Left forelimb (tissue), 1 donor: ENCODE results near the gene S100A9.
"Not testable (repeated sequence)": the region's sequence is repeated elsewhere in the genome, so short reads cannot be mapped to it uniquely, and the experiment has no call there.

Source experiments
- DNase-seq: peaks from one replicate; pipeline ENCODE4 v3.0.0-alpha.2; 2018; ENCODE audit warnings: low spot score

The S100A9 gene

DNA sequence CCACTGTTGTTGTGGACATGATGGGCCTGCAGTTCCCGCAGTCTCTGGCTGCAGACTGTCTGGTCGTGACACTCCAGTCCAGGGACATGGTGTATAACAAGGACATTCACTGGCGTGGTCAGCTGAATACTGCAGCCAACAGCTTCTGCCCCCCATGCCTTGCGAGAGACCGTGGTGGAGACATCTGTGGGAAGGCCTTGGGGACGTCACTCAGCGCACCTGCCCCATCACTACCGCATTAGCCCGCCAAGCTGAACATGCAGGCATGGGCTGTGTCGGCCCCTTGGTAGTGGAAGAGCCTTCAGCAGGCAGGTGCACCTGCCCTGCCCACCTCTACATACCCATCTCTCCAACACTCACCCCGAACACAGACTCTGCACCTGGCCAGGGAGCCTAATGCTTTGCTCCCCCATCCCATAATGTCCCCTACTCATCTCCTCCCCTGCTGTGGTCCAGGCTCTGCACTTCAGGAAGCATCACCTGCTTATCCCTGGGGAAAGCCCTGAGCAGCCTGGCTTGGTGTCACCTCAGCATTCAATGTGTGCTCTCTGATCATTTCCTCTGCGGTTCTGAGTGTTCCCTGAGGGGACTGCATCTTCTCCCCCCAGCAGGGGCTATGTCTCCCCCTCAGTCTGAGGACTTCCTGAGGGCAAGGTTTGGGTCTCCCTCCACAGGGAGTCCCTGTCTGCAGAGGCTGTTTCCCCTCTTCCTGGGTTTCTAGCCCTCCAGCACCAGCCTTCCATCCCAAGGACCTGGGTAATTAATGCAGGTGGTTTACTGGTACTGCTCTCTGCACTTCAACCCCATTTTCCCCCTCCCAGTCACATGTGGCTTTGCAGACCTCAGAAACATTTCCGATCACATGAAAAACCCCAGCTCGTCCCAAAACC lies 12.2 kb upstream of the S100A9 start:
- DNase-seq = no peak

GRCh38 chr1:153346077-153346723 lies 11.5 kb upstream of the S100A9 start:
- no peak for DNase-seq

- not testable (repeated sequence) for DNase-seq
Measured at GRCh38 chr1:153347049-153347448, 10.6 kb upstream of the S100A9 start.

DNA sequence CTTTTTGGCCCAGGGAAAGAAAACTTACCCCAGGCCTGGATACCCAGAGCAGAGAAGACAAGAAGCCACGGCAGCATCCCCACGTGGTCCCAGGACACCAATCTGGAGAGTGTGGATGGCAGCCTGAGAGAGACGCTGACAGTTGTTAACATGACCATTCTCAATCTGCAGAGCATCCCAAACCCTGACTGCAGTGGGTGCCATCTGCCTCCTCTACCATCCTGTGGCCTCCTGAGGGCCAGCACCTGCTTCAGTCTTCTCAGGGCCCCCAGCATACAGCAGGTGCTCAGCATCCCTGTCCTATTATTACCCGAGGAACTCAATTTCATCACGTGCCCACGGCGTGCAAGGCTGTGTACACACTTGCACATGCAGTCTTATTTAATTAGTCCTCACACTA lies 9.8 kb upstream of the S100A9 start:
- no peak for DNase-seq

DNA sequence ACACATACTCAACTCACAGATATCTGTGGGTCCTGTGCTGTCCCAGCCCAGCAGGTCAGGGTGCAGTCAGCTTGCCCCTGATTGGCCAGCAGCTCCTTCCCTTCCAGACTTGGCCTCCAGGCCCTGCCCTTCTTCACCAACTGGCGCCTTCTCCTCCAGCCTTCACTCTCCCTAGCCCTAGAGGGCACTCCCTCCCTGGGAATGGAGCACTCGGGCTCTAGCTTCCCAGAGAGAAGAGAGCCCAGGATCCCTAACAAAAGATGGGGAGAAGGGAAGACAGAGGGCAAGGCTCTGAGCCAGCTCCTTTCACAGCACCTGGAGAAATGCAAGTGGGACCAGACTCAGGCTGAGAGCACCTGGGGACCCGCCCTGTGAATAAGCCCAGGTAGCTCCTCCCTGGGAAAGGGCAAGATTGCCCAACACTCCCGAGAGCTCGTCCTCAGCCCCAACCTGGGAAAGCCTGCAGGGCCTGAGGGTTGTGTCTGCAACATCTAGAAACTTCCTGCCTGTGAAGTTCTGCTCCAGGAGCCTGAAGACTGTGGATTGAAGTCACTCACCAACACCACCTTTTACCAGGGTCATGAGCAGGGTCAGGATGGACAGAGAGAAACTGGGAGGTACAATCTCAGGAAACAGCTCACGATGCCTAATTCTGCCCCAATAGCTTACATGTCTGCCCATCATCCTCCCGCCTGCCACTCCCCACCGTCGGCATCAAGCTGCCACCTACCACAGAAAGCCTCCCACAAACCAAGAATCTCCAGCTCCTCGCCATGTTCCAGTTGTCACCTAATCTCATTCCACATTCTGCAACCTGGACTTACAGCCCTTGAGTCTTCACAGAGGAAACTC lies 8.9 kb upstream of the S100A9 start, which contains the start of gene PGLYRP4:
Gene PGLYRP4, minus strand, starts transcription at position 331 of the 852 bp plus-strand sequence. CDS start 909 bp downstream, outside the sequence.
- no peak for DNase-seq

DNA sequence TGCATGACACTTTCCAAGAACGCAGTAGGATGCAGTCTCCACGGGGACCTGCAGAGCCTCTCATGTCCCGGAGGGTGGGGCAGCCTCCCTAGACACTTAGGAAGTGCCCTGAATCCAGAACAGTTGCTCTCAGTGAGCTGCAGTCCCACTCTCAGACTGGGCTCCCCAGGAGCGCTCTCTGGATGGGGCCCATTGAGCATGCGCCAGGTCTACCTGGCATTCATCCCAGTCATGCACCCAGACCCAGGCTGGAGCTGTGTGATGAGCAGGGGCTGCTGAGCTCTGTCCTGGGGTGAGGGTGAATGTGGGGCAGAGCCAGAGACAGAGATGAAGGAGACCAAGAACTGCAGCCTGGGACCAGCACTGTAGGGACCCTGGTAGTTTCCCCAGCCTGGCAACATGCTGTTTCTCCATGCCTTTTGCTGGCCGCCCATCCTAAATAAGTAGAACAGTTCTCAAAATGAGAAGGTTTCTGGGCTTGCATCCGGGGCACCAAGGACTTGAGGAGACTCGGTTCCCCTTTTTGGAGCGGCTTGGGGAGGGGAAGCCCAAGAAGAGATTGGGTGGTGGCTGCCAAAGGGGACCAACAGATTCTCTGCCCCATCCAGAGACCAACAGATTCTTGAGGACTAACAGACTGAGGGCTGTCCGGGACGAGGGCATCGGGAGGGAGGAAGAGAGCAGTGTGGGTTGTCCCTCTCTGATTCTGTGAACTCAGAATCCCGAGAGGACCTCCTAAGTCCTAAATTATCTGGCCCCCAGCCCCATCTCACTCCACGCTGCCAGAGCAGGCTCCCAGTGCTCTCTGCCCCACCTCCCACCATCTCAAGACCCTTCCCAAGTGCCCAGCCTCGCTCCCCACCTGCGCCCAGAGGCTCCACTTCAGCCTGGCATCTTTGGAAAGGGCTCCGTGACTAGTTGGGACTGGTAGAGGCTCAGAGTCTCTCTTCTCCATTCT lies 8.0 kb upstream of the S100A9 start:
- DNase-seq = no peak

- no peak for DNase-seq
Measured at GRCh38 chr1:153350321-153350957, 7.2 kb upstream of the S100A9 start.

GRCh38 chr1:153352523-153352922 lies 5.1 kb upstream of the S100A9 start:
- DNase-seq = no peak

DNA sequence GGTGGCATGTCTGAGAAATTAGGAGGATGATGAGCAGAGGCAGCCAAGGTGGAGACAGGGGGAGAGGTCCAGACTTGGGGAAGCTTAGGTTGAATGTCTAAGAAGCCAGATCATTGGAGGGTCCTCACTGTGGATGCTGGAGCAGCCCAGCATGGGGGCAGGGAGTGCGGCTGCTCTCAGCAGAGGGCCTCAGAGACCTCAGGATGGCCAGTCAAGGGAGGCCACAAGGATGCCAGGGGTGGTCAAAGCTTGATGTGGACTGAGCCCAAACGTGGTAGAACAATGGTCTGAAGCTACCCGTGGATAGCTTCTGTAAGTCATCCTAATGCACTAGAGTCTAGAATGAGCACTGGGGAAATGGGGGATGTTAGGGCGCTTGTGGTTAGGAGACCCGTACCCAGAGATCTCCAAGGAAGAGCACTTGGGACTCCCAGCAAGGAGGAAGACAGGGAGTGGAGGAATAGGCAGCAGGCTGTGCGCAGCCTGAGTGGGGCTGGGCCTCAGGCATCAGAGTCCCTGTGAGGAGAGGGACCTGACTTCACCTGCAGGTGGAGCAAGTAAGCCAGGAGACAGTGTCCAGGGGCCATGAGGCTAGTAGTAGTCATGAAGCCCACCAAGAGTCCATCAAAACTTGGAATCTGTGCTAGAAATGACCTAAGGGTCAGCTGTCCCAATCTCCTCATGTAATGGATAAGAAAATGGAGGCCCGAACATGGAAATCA lies 4.3 kb upstream of the S100A9 start:
- DNase-seq = no peak

- no peak for DNase-seq
Measured at GRCh38 chr1:153354515-153355193, 3.0 kb upstream of the S100A9 start.

DNA sequence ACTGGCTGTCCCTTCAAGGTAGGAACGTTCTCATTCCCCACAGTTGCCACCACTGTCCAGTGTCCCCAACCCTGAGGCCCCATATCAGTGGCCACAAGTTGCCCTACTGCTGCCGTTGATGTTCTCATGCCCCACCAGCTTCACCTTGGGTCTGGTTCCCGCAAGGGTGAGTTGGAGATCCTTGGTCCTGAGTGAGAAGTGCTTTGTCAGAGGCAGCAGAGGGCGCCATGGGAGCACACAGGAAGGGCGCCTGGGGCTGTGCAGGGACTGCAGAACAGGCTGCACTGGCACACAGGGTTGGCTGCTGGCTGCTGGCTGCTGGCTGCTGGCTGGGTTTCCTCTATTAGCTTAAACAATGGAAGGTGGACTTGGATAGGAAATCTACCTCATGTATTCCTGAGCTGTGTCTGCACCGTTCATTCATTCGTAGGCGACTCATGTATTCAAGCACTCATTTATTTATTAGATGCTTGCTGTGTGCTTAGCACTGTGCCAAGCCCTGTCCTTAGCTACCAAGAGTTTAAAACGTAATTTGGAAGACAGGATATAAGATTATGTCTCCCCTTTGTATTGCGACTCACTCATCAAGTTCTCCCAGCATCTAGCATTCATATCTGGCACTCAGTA lies 2.1 kb upstream of the S100A9 start:
- DNase-seq = no peak

DNA sequence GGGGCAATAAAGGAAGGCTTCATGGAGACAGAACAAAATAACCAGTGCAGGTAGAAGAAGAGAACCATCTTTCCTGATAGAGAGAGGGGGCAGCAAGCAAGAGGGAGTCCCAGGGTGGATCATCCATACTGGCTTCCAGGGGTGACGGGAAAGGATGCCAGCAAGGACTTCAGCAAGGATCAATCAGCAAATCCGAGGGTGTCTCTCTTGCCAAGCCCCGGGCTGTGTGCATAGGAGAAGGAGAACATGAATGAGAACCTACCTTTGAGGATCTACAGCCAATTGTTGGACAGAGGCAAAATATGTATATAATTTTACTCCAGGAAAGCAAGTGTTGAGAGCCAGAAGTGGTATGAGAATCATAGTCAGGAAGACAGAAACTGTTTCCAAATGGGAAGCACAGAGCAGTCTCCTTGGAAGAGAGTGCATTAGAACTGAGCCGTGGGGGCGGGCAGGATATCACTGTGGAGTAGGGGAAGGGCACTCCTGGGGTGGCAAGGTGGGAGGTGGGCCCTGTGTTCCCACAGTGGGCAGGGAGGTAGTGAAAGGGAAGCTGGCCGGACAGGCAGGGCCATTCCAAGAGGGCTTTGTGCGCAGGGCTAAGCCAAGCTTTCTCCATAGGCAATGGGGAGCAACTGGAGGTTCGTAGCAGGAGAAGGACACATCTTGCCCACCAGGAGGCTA lies 1.1 kb upstream of the S100A9 start:
- DNase-seq = no peak

GRCh38 chr1:153357076-153357852 lies 390 bp upstream of the S100A9 start:
- no peak for DNase-seq

- DNase-seq = no peak
Measured at GRCh38 chr1:153358691-153358975, 979 bp downstream of the S100A9 start.

DNA sequence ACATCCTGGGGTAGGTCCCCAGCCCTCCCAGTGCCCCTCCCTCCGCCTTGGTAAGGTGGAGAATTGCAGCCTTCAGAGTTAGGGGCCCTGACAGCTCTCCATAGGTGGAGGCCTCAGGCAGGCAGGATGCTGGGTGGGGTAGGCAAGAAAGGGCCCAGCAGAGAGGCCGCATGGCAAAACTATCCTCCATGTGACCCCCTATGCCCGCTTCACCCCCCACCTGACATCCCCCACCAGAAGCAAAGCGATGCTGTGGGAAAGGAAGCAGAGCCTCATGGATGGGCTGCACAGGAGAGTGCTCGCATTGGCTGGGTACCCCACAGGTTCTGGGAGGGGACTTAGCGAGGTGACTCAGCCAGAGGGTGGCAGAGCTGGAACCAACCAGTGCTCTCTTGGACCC lies 1.6 kb downstream of the S100A9 start:
- no peak for DNase-seq

- no peak for DNase-seq
Measured at GRCh38 chr1:153360190-153360589, 2.5 kb downstream of the S100A9 start.

DNA sequence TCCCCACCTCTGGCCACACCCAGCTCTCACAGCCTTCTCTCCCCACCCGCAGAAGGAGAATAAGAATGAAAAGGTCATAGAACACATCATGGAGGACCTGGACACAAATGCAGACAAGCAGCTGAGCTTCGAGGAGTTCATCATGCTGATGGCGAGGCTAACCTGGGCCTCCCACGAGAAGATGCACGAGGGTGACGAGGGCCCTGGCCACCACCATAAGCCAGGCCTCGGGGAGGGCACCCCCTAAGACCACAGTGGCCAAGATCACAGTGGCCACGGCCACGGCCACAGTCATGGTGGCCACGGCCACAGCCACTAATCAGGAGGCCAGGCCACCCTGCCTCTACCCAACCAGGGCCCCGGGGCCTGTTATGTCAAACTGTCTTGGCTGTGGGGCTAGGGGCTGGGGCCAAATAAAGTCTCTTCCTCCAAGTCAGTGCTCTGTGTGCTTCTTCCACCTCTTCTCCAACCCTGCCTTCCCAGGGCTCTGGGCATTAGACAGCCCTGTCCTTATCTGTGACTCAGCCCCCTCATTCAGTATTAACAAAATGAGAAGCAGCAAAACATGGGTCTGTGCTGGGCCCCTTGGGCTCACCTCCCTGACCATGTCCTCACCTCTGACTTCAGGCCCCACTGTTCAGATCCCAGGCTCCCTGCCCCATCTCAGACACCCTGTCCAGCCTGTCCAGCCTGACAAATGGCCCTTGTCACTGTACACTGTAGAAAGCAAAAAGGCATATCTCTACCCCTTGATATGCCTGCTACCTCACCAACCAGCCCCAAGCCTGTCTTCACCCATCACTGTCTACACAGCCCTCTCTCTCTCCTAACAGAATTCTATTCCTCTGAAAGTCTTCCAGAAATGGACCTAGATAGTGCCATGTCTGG lies 3.2 kb downstream of the S100A9 start:
- DNase-seq = no peak
